Activated CD8-positive, alpha-beta memory T cell treated with anti-CD3 and anti-CD28 coated beads for 24 hours (primary cell): ENCODE results near the gene IQCH.

Experiments used
- DNase-seq: peaks from one replicate; pipeline ENCODE4 v3.0.0-alpha.2; 2020

The IQCH gene

GRCh38 chr15:67545864-67546263 lies 291.3 kb downstream of the IQCH start:
- DNase-seq = no peak

GRCh38 chr15:67547064-67547463 lies 292.5 kb downstream of the IQCH start:
- no peak for DNase-seq

DNA sequence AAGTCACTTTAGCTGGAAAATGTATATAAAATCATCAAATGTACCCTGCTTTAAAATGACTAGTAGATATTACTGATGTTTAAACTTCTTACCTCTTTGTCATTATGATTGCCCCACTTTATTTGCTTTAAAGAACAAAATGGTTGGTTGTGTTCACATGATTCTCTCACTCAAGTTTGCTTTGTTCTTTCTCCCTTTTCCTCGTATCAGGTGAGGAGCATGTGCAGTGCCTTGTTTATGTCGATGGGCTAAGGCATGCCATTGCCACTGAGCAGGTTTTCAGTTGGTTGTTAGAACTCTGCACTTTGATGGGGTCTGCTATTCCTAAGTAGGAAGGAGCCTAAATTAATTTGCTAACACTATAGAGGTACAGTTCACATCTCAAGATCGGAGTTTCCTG lies 293.2 kb downstream of the IQCH start:
- DNase-seq = no peak

GRCh38 chr15:67548236-67548852 lies 293.8 kb downstream of the IQCH start:
- no peak for DNase-seq

- DNase-seq = no peak
Measured at GRCh38 chr15:67548862-67549651, 294.5 kb downstream of the IQCH start.

DNA sequence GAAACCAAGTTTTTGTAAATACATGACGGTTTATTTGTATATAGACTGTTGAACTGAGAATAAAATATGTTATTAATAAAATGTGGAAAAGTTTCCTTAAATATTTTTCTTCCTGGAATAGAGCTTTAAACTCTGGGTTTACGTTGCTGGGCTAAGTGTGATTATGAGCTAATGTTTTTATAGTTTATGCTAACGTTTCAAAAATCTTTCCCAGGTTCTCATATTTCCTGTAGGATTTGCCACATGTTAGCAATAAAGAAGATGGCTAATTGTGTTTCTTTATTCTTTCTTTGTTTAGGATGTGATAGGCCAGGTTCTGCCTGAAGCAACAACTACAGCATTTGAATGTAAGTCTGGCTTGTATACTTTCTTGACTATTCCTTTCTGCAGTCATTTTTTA lies 295.1 kb downstream of the IQCH start:
- no peak for DNase-seq

DNA sequence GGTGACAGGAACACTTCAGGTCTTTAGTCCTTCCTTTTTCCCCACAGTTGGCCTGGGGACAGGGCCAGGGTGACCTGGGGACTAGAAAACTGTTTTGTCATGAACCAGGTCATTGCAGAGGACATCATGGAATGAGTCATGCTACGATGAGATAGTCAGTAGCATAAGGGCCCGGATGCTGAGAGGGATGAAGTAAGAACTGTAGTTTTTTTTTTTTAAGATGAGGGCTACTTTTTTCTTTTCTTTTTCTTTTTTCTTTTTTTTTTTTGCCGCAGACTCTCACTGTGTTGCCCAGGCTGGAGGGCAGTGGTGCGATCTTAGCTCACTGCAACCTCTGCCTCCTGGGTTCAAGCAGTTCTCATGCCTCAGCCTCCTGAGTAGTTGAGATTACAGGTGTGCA lies 295.9 kb downstream of the IQCH start:
- no peak for DNase-seq

DNA sequence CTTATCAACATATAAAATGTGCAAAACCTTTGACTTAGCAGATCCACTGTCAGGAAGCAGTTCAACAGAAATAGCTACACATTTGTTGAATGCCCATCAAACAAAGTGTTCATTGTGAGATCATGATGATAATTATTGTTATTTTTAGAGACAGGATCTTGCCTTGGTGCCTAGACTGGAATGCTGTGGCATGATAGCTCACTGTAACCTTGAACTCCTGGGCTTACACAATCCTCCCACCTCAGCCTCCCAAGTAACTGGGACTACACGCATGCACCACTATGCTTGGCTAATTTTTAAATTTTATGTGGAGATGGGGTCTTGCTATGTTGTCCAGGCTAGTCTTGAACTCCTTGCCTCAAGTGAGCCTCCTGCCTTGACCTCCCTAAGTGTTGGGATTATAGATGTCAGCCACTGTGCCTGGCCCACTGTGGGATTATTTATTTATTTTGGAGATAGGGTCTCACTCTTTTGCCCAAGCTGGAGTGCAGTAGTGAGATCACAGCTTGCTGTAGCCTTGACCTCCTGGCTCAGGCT lies 296.7 kb downstream of the IQCH start:
- no peak for DNase-seq
